HEK293 (cell line): ENCODE measurements around the gene TMC3.
A peak's percentile ranks its signal among the peaks of the same experiment; 100 is the strongest.

Source experiments
- CTCF ChIA-PET: fragments of 350-600 bp; formaldehyde crosslinking; extraction: SDS; loops from one replicate; lab custom pipeline; 2021; ENCODE audit warnings: antibody characterized with exemption; lab: Yijun Ruan, JAX
- POLR2A ChIA-PET: fragments of 300-600 bp; formaldehyde crosslinking; extraction: SDS; loops from one replicate; lab custom pipeline; 2020; ENCODE audit warnings: antibody characterized with exemption, inconsistent platforms; lab: Yijun Ruan, JAX
- H3K27ac ChIP-seq: fragments of 200-500 bp; sonication (Bioruptor generic); 2 replicates; pipeline ENCODE4 v1.5.1; 2014; ENCODE audit warnings: low read depth, low read length, control low read depth, inconsistent platforms; ENCODE audit errors: extremely low read depth
- H3K36me3 ChIP-seq, 2 experiments: fragments of 200-500 bp in 1 of 2; sonication (Bioruptor generic) in 1 of 2; 1 replicate in 1 of 2; 2 replicates in 1 of 2; pipeline ENCODE4 v1.5.1; 2014 to 2017; ENCODE audit warnings: inconsistent platforms in 2 of 2, low read length in 2 of 2; ENCODE audit not compliant: control insufficient read depth in 2 of 2, insufficient read depth in 1 of 2
- H3K4me1 ChIP-seq: fragments of 200-500 bp; sonication (Bioruptor generic); 2 replicates; pipeline ENCODE4 v1.5.1; 2014; ENCODE audit warnings: mild to moderate bottlenecking, low read length, inconsistent platforms; ENCODE audit not compliant: control insufficient read depth, insufficient read depth
- H3K4me3 ChIP-seq: 2 replicates; pipeline ENCODE4 v1.5.1; 2011; ENCODE audit warnings: low read depth, mild to moderate bottlenecking, control low read depth, low read length, moderate library complexity
- H3K9me3 ChIP-seq: fragments of 200-500 bp; sonication (Bioruptor generic); 2 replicates; pipeline ENCODE4 v1.5.1; 2014; ENCODE audit warnings: low read depth, low read length, inconsistent platforms; ENCODE audit not compliant: control insufficient read depth, insufficient read depth
- OVOL3 ChIP-seq: fragments of 450-650 bp; formaldehyde crosslinking; IDR thresholded peaks from 2 replicates; pipeline ENCODE4 v1.5.1; 2016; ENCODE audit warnings: missing biosample characterization, missing genetic modification characterization
- PRDM1 ChIP-seq: fragments of 450-650 bp; formaldehyde crosslinking; IDR thresholded peaks from 2 replicates; pipeline ENCODE4; 2016; ENCODE audit warnings: missing biosample characterization, missing genetic modification characterization
- SALL2 ChIP-seq: fragments of 450-650 bp; formaldehyde crosslinking; IDR thresholded peaks from 2 replicates; pipeline ENCODE4 v1.5.0; 2017; ENCODE audit warnings: missing biosample characterization, mild to moderate bottlenecking, missing genetic modification characterization, borderline replicate concordance
- TCF7L2 ChIP-seq: IDR thresholded peaks from 2 replicates; pipeline ENCODE4 v1.6.1; 2011; ENCODE audit warnings: low read depth, mild to moderate bottlenecking, inconsistent platforms, low read length, moderate library complexity, borderline replicate concordance
- TRIM28 ChIP-seq: IDR thresholded peaks from 2 replicates; pipeline ENCODE4 v1.6.1; 2011; ENCODE audit warnings: low read length, control low read depth, borderline replicate concordance
- ZBTB49 ChIP-seq: fragments of 450-650 bp; formaldehyde crosslinking; IDR thresholded peaks from 2 replicates; pipeline ENCODE4 v1.5.1; 2016; ENCODE audit warnings: missing biosample characterization, missing genetic modification characterization, low read depth
- ZFP41 ChIP-seq: fragments of 450-650 bp; formaldehyde crosslinking; IDR thresholded peaks from 2 replicates; pipeline ENCODE4 v1.5.1; 2016; ENCODE audit warnings: missing biosample characterization, missing genetic modification characterization, borderline replicate concordance
- ZNF10 ChIP-seq: fragments of 450-650 bp; formaldehyde crosslinking; IDR thresholded peaks from 2 replicates; pipeline ENCODE4 v1.5.1; 2017; ENCODE audit warnings: missing biosample characterization, missing genetic modification characterization
- ZNF146 ChIP-seq: fragments of 450-650 bp; formaldehyde crosslinking; IDR thresholded peaks from 2 replicates; pipeline ENCODE4 v1.5.1; 2016; ENCODE audit warnings: missing biosample characterization, missing genetic modification characterization
- ZNF214 ChIP-seq: fragments of 450-650 bp; formaldehyde crosslinking; IDR thresholded peaks from 2 replicates; pipeline ENCODE4 v1.5.1; 2017; ENCODE audit warnings: missing biosample characterization, mild to moderate bottlenecking, missing genetic modification characterization, borderline replicate concordance
- ZNF248 ChIP-seq: fragments of 450-650 bp; formaldehyde crosslinking; IDR thresholded peaks from 2 replicates; pipeline ENCODE4 v1.5.1; 2017; ENCODE audit warnings: missing biosample characterization, missing genetic modification characterization
- ZNF266 ChIP-seq: fragments of 450-650 bp; formaldehyde crosslinking; IDR thresholded peaks from 2 replicates; pipeline ENCODE4 v1.5.1; 2016; ENCODE audit warnings: missing biosample characterization, missing genetic modification characterization, low read depth
- ZNF280C ChIP-seq: fragments of 450-650 bp; formaldehyde crosslinking; IDR thresholded peaks from 2 replicates; pipeline ENCODE4 v1.5.1; 2016; ENCODE audit warnings: missing biosample characterization, missing genetic modification characterization
- ZNF324 ChIP-seq: fragments of 450-650 bp; formaldehyde crosslinking; IDR thresholded peaks from 2 replicates; pipeline ENCODE4 v1.5.1; 2016; ENCODE audit warnings: missing biosample characterization, missing genetic modification characterization
- ZNF394 ChIP-seq: fragments of 450-650 bp; formaldehyde crosslinking; IDR thresholded peaks from 2 replicates; pipeline ENCODE4 v1.5.1; 2016; ENCODE audit warnings: missing biosample characterization, missing genetic modification characterization, mild to moderate bottlenecking, moderate library complexity, borderline replicate concordance
- ZNF518A ChIP-seq: fragments of 450-650 bp; formaldehyde crosslinking; conservative IDR thresholded peaks from 2 replicates; pipeline ENCODE4 v1.5.1; 2016; ENCODE audit warnings: low read depth, missing biosample characterization, missing genetic modification characterization
- ZNF560 ChIP-seq: fragments of 450-650 bp; formaldehyde crosslinking; IDR thresholded peaks from 2 replicates; pipeline ENCODE4 v1.5.1; 2017; ENCODE audit warnings: missing biosample characterization, missing genetic modification characterization, borderline replicate concordance

TMC3 gene

GRCh38 chr15:81329446-81329845, 44.6 kb downstream of the TMC3 start:
- Histone ChIP-seq H3K4me1 (no peaks in the 10 kb centered on the region), H3K27ac (no peak overlapping the region), H3K9me3 (no peaks in the 10 kb centered on the region), H3K36me3 (no peaks in the 10 kb centered on the region), H3K4me3 (no peak overlapping the region)
- TF ChIP-seq SALL2 (tag by site-specific recombination) = no peak
- no peak for TF ChIP-seq ZNF560
- peak; percentile 99 for TF ChIP-seq ZNF10 (tag by site-specific recombination)
- ChIA-PET POLR2A (no interaction called here), CTCF (interaction anchor here (1.1 kb wide), 1 partner anchor 39 kb away, joined by 4 read pairs; no protein-coding TSS in a partner anchor)

GRCh38 chr15:81327516-81327915, 46.5 kb downstream of the TMC3 start:
- TF ChIP-seq ZNF248 (tag by site-specific recombination) = no peak
- no peak for TF ChIP-seq ZBTB49 (tag by site-specific recombination)
- no peak for TF ChIP-seq ZNF324 (tag by site-specific recombination)
- no peak for TF ChIP-seq ZNF214 (tag by site-specific recombination)
- TF ChIP-seq ZNF280C (tag by site-specific recombination) = no peak
- TF ChIP-seq OVOL3 (tag by site-specific recombination) = no peak
- no peak for TF ChIP-seq TRIM28
- TF ChIP-seq ZNF394 (tag by site-specific recombination) = no peak
- no peak for TF ChIP-seq ZNF518A (tag by site-specific recombination)
- no peak for TF ChIP-seq ZNF266 (tag by site-specific recombination)
- TF ChIP-seq TCF7L2 = no peak
- no peak for TF ChIP-seq ZFP41 (tag by site-specific recombination)
- TF ChIP-seq PRDM1 (tag by site-specific recombination) = no peak
- no peak for TF ChIP-seq ZNF146 (tag by site-specific recombination)
- TF ChIP-seq, all 188 proteins: peak for 0
- ChIA-PET POLR2A (interaction anchor here (0.6 kb wide), 1 partner anchor 24 kb away, joined by 9 read pairs; no protein-coding TSS in a partner anchor), CTCF (interaction anchor here (0.7 to 2.5 kb wide), 5 partner anchors 9 to 74 kb away, joined by 3 to 9 read pairs (median 4); no protein-coding TSS in a partner anchor)
- Histone ChIP-seq H3K9me3 (no peaks in the 10 kb centered on the region), H3K36me3 (no peaks in the 10 kb centered on the region), H3K27ac (no peak overlapping the region), H3K4me1 (no peaks in the 10 kb centered on the region), H3K4me3 (no peak overlapping the region)
